ENCODE results near the gene TENM3.

TENM3 gene

DNA sequence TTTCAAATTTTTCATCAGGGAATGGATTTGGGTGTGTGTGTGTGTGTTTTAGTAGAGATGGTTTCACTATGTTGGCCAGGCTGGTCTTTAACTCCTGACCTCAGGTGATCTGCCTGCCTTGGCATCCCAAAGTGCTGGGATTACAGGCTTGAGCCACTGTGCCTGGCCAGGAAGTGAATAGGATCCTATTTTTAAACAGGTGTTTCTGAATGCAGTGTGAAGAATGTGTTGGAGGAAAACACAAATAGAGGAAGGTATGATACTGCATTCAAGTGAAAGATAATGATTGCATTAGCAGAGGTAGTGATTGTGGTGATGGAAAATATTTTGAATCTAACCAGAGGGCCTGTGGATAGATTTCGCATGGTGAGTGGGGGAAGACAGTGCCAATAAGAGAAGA, 189.6 kb downstream of the TENM3 start:
- Histone ChIP-seq H3K27me3 (ENCODE audit: control insufficient read depth in 2 of 2, insufficient read depth in 2 of 2, low read length in 2 of 2) (no peaks in the 10 kb centered on the region), H3K9me3 (ENCODE audit: control insufficient read depth in 2 of 2, low read length in 2 of 2) (no peaks in the 10 kb centered on the region), H3K4me3 (ENCODE audit: low read length in 2 of 2) (no peak overlapping the region), H3K4me1 (ENCODE audit: control insufficient read depth in 2 of 2, insufficient read depth in 2 of 2, low read length in 2 of 2) (no peaks in the 10 kb centered on the region), H3K36me3 (ENCODE audit: control insufficient read depth in 2 of 2, insufficient read depth in 2 of 2, low read length in 2 of 2) (no peaks in the 10 kb centered on the region), H3K9ac (ENCODE audit: low read depth in 1 of 2, low read length in 2 of 2) (no peak overlapping the region), H3K27ac (ENCODE audit: low read depth in 2 of 2, low read length in 2 of 2) (no peak overlapping the region)

DNA sequence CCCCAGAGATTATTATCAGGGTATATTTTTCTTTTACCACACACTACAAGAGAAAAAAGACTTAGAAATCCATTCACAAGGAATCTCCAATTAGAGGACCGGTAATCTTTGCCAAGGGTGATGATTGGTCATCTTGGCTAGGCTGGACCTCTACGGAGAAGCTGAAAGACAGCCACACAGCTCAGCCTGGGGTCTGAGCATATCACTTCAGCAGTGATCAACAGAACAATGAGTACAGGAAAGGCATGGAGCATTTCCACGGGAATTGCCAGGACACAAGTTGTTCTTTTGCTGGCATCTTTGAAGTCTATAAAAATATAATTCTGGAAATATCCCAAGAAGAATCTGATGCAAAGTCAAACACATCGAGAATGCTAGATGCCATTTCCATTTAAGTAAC, 191.5 kb downstream of the TENM3 start:
- H3K9me3 ChIP-seq (ENCODE audit: control insufficient read depth in 2 of 2, low read length in 2 of 2): no peaks in the 10 kb centered on the region
- H3K9ac ChIP-seq (ENCODE audit: low read depth in 1 of 2, low read length in 2 of 2): no peak overlapping the region
- H3K27ac ChIP-seq (ENCODE audit: low read depth in 2 of 2, low read length in 2 of 2): no peak overlapping the region
- no peaks in the 10 kb centered on the region for H3K36me3 ChIP-seq (ENCODE audit: control insufficient read depth in 2 of 2, insufficient read depth in 2 of 2, low read length in 2 of 2)
- no peaks in the 10 kb centered on the region for H3K4me1 ChIP-seq (ENCODE audit: control insufficient read depth in 2 of 2, insufficient read depth in 2 of 2, low read length in 2 of 2)
- H3K27me3 ChIP-seq (ENCODE audit: control insufficient read depth in 2 of 2, insufficient read depth in 2 of 2, low read length in 2 of 2): no peaks in the 10 kb centered on the region
- no peak overlapping the region for H3K4me3 ChIP-seq (ENCODE audit: low read length in 2 of 2)

DNA sequence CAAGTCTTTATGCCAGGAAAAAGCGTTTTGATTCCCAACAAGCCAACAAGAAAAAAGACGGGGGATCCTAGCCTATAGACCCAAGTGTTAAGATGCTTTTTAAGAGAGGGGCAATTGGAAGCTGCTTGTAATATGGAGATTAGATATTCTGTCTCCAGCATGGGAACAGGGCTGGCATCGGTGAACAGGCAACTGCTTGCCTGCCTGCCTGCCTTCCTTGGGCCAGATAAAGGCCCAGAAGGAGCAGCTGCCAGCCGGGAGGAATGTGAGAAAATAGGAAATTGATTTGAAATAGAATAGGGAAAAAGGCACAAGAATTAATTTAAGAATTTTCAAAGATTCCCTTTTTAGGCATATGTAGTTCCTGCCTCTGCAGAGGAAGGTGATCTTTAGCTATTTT, 192.2 kb downstream of the TENM3 start:
- Histone ChIP-seq H3K9me3 (ENCODE audit: control insufficient read depth in 2 of 2, low read length in 2 of 2) (no peaks in the 10 kb centered on the region), H3K4me1 (ENCODE audit: control insufficient read depth in 2 of 2, insufficient read depth in 2 of 2, low read length in 2 of 2) (no peaks in the 10 kb centered on the region), H3K4me3 (ENCODE audit: low read length in 2 of 2) (no peak overlapping the region), H3K9ac (ENCODE audit: low read depth in 1 of 2, low read length in 2 of 2) (no peak overlapping the region), H3K27me3 (ENCODE audit: control insufficient read depth in 2 of 2, insufficient read depth in 2 of 2, low read length in 2 of 2) (no peaks in the 10 kb centered on the region), H3K27ac (ENCODE audit: low read depth in 2 of 2, low read length in 2 of 2) (no peak overlapping the region), H3K36me3 (ENCODE audit: control insufficient read depth in 2 of 2, insufficient read depth in 2 of 2, low read length in 2 of 2) (no peaks in the 10 kb centered on the region)

GRCh38 chr4:182443070-182443469, 199.9 kb downstream of the TENM3 start:
- Histone ChIP-seq H3K27ac (ENCODE audit: low read depth in 2 of 2, low read length in 2 of 2) (no peak overlapping the region), H3K4me1 (ENCODE audit: control insufficient read depth in 2 of 2, insufficient read depth in 2 of 2, low read length in 2 of 2) (no peaks in the 10 kb centered on the region), H3K27me3 (ENCODE audit: control insufficient read depth in 2 of 2, insufficient read depth in 2 of 2, low read length in 2 of 2) (peaks cover 14 to 15% of the 10 kb centered on the region in 2 donors), H3K9ac (ENCODE audit: low read depth in 1 of 2, low read length in 2 of 2) (no peak overlapping the region), H3K4me3 (ENCODE audit: low read length in 2 of 2) (no peak overlapping the region), H3K9me3 (ENCODE audit: control insufficient read depth in 2 of 2, low read length in 2 of 2) (no peaks in the 10 kb centered on the region), H3K36me3 (ENCODE audit: control insufficient read depth in 2 of 2, insufficient read depth in 2 of 2, low read length in 2 of 2) (no peaks in the 10 kb centered on the region)

- H3K9ac ChIP-seq (ENCODE audit: low read depth in 1 of 2, low read length in 2 of 2): no peak overlapping the region
Measured at GRCh38 chr4:182447767-182448280, 204.6 kb downstream of the TENM3 start.

DNA sequence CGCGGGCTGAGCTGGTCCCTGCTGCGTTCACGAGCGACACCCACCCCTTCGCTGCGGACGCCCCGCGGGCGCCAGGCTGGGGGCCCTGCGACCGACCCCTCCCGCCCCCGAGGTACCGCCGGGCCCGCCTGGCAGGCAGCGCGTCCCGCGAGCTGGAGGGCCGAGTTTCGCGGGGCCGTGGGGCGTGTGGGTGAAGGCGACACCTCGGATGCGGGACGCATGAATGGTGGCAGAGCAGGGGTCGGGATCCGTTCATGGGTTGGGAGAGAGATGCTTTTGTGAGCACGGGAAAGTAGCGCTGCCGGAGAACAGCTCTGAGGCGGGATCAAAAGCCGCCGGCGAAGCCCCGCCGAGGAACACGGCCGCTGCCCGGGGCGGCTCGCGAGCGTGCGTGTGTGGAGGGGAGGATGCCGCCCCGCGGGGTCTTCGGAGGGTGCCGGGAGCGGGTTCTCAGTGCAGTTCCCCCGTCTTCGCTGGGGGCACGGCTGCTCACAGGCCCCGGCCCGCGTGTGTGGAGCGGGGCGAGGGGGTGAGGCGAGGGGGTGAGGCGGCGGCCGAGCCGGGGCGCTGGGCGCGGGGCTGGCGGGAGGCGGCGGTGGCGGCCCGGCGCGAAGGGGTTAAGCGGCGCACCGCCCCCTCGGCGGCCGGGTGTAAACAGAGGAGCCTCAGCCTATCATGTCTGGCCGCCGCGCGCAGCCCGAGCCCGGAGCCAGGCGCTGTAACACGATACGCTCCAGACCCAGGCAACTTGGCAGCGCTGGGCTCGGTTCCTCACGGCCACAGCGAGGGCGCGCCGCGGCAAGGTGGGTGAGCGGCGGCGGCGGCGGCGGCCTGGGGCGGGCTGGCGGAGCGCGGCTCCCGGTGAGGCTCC, 205.3 kb downstream of the TENM3 start:
- no peaks in the 10 kb centered on the region for H3K9me3 ChIP-seq (ENCODE audit: control insufficient read depth in 2 of 2, low read length in 2 of 2)
- H3K4me3 ChIP-seq (ENCODE audit: low read length in 2 of 2): peak overlapping the region; percentile 30 to 34
- no peak overlapping the region for H3K27ac ChIP-seq (ENCODE audit: low read depth in 2 of 2, low read length in 2 of 2)
- no peaks in the 10 kb centered on the region for H3K36me3 ChIP-seq (ENCODE audit: control insufficient read depth in 2 of 2, insufficient read depth in 2 of 2, low read length in 2 of 2)
- peaks cover 3% of the 10 kb centered on the region in 2 donors for H3K4me1 ChIP-seq (ENCODE audit: control insufficient read depth in 2 of 2, insufficient read depth in 2 of 2, low read length in 2 of 2)
- H3K27me3 ChIP-seq (ENCODE audit: control insufficient read depth in 2 of 2, insufficient read depth in 2 of 2, low read length in 2 of 2): peaks cover 32 to 53% of the 10 kb centered on the region in 2 donors
- H3K9ac ChIP-seq (ENCODE audit: low read depth in 1 of 2, low read length in 2 of 2): no peak overlapping the region

More at GRCh38 chr4:182447767-182448280, 204.6 kb downstream of the TENM3 start:
- Histone ChIP-seq H3K27ac (ENCODE audit: low read depth in 2 of 2, low read length in 2 of 2) (no peak overlapping the region), H3K4me3 (ENCODE audit: low read length in 2 of 2) (peak overlapping the region in 1 of 2 donors; percentile 34), H3K9me3 (ENCODE audit: control insufficient read depth in 2 of 2, low read length in 2 of 2) (no peaks in the 10 kb centered on the region), H3K36me3 (ENCODE audit: control insufficient read depth in 2 of 2, insufficient read depth in 2 of 2, low read length in 2 of 2) (no peaks in the 10 kb centered on the region), H3K4me1 (ENCODE audit: control insufficient read depth in 2 of 2, insufficient read depth in 2 of 2, low read length in 2 of 2) (peaks cover 3% of the 10 kb centered on the region in 2 donors), H3K27me3 (ENCODE audit: control insufficient read depth in 2 of 2, insufficient read depth in 2 of 2, low read length in 2 of 2) (peaks cover 32 to 53% of the 10 kb centered on the region in 2 donors)

GRCh38 chr4:182449186-182449929, 206.2 kb downstream of the TENM3 start:
- H3K27ac ChIP-seq (ENCODE audit: low read depth in 2 of 2, low read length in 2 of 2): no peak overlapping the region
- peaks cover 32 to 57% of the 10 kb centered on the region in 2 donors for H3K27me3 ChIP-seq (ENCODE audit: control insufficient read depth in 2 of 2, insufficient read depth in 2 of 2, low read length in 2 of 2)
- H3K9ac ChIP-seq (ENCODE audit: low read depth in 1 of 2, low read length in 2 of 2): no peak overlapping the region

DNA sequence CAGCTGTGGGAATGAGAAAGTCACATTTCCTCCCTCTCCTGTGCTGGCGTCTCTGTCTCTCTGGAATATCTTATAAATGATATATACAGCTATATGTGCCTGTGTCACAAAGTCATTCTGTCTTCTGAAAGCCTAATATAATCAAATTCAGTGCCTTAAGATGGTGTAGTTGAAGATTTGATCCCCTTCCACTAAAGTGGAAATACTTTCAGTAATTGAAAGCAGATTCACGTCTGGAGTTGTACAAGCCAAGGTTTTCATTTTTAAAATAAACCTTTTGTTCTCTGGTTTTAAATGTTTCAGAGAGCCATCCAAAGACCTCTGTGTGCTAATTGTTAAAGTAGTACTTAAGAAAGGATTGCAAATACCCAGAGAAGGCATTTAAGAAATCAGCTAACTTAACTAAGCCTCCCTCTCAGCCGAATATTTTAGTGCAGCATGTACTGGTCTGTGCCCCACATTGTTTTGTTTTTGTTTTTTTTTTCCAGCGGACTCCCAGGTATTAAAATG, 206.8 kb downstream of the TENM3 start:
- Histone ChIP-seq H3K4me3 (ENCODE audit: low read length in 2 of 2) (peak overlapping the region in 1 of 2 donors; percentile 69), H3K27me3 (ENCODE audit: control insufficient read depth in 2 of 2, insufficient read depth in 2 of 2, low read length in 2 of 2) (peaks cover 32 to 57% of the 10 kb centered on the region in 2 donors), H3K36me3 (ENCODE audit: control insufficient read depth in 2 of 2, insufficient read depth in 2 of 2, low read length in 2 of 2) (no peaks in the 10 kb centered on the region)

More at GRCh38 chr4:182449186-182449929, 206.2 kb downstream of the TENM3 start:
- H3K9me3 ChIP-seq (ENCODE audit: control insufficient read depth in 2 of 2, low read length in 2 of 2): no peaks in the 10 kb centered on the region
- H3K36me3 ChIP-seq (ENCODE audit: control insufficient read depth in 2 of 2, insufficient read depth in 2 of 2, low read length in 2 of 2): no peaks in the 10 kb centered on the region
- H3K4me3 ChIP-seq (ENCODE audit: low read length in 2 of 2): peak overlapping the region; percentile 35 to 69
- H3K4me1 ChIP-seq (ENCODE audit: control insufficient read depth in 2 of 2, insufficient read depth in 2 of 2, low read length in 2 of 2): peaks cover 3% of the 10 kb centered on the region in 2 donors

DNA sequence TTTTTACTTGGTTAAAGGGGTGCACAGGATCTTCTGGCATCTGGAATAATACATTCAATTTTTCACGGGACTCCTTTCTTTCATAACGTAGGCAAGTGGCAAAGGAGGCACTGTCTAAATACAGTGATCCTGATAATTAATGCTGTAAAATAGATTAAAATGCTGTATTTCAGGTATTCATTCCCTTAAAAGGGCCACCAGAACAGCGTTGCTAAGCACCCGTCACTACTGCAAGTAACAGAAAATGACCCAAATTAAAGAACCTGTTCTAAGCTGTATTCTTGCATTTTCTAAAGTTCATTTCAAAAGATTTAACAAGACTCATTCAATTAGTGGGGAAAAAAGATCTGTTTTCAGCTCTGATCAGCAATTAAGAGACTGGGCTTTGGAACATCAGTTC, 208.2 kb downstream of the TENM3 start:
- no peak overlapping the region for H3K27ac ChIP-seq (ENCODE audit: low read depth in 2 of 2, low read length in 2 of 2)
- peaks cover 3% of the 10 kb centered on the region in 2 donors for H3K4me1 ChIP-seq (ENCODE audit: control insufficient read depth in 2 of 2, insufficient read depth in 2 of 2, low read length in 2 of 2)
- no peaks in the 10 kb centered on the region for H3K9me3 ChIP-seq (ENCODE audit: control insufficient read depth in 2 of 2, low read length in 2 of 2)
- H3K9ac ChIP-seq (ENCODE audit: low read depth in 1 of 2, low read length in 2 of 2): no peak overlapping the region
- H3K4me3 ChIP-seq (ENCODE audit: low read length in 2 of 2): no peak overlapping the region
- H3K36me3 ChIP-seq (ENCODE audit: control insufficient read depth in 2 of 2, insufficient read depth in 2 of 2, low read length in 2 of 2): no peaks in the 10 kb centered on the region
- peaks cover 28 to 54% of the 10 kb centered on the region in 2 donors for H3K27me3 ChIP-seq (ENCODE audit: control insufficient read depth in 2 of 2, insufficient read depth in 2 of 2, low read length in 2 of 2)

More for the DNA sequence above, 206.8 kb downstream of the TENM3 start:
- Histone ChIP-seq H3K27ac (ENCODE audit: low read depth in 2 of 2, low read length in 2 of 2) (no peak overlapping the region), H3K4me1 (ENCODE audit: control insufficient read depth in 2 of 2, insufficient read depth in 2 of 2, low read length in 2 of 2) (peaks cover 3% of the 10 kb centered on the region in 2 donors), H3K9me3 (ENCODE audit: control insufficient read depth in 2 of 2, low read length in 2 of 2) (no peaks in the 10 kb centered on the region), H3K9ac (ENCODE audit: low read depth in 1 of 2, low read length in 2 of 2) (no peak overlapping the region)

- Histone ChIP-seq H3K4me1 (ENCODE audit: control insufficient read depth in 2 of 2, insufficient read depth in 2 of 2, low read length in 2 of 2) (peaks cover 0 to 3% of the 10 kb centered on the region in 2 donors), H3K27me3 (ENCODE audit: control insufficient read depth in 2 of 2, insufficient read depth in 2 of 2, low read length in 2 of 2) (peaks cover 18 to 37% of the 10 kb centered on the region in 2 donors), H3K4me3 (ENCODE audit: low read length in 2 of 2) (no peak overlapping the region), H3K9me3 (ENCODE audit: control insufficient read depth in 2 of 2, low read length in 2 of 2) (no peaks in the 10 kb centered on the region), H3K27ac (ENCODE audit: low read depth in 2 of 2, low read length in 2 of 2) (no peak overlapping the region), H3K36me3 (ENCODE audit: control insufficient read depth in 2 of 2, insufficient read depth in 2 of 2, low read length in 2 of 2) (no peaks in the 10 kb centered on the region), H3K9ac (ENCODE audit: low read depth in 1 of 2, low read length in 2 of 2) (no peak overlapping the region)
Measured at GRCh38 chr4:182453830-182454229, 210.6 kb downstream of the TENM3 start.

Data from mucosa of rectum (tissue), 2 donors.